HG02588 (cell line): ENCODE measurements around the gene FBXO17.

Experiments used
- ATAC-seq: cut with Tn5 transposase; IDR thresholded peaks from one replicate; pipeline ENCODE4 v1.9.1; 2021; ENCODE audit warnings: mild to moderate bottlenecking, moderate library complexity; ENCODE audit not compliant: unreplicated experiment

Gene FBXO17

GRCh38 chr19:38894968-38895367 lies 80.6 kb downstream of the FBXO17 start:
- no peak for ATAC-seq

- no peak for ATAC-seq
Observed at GRCh38 chr19:38893341-38893771, 82.2 kb downstream of the FBXO17 start.

- no peak for ATAC-seq
Observed at GRCh38 chr19:38892841-38893240, 82.7 kb downstream of the FBXO17 start.

GRCh38 chr19:38891771-38892170 lies 83.8 kb downstream of the FBXO17 start:
- no peak for ATAC-seq
